NOMO-1 (cell line): Measurements from ENCODE around the gene CACNA1F.

Source experiments
- DNase-seq, 2 experiments: peaks; one replicate each; lab custom pipeline; 2025; ENCODE audit not compliant: unreplicated experiment in 2 of 2; lab: John Stamatoyannopoulos, UW

Gene CACNA1F

DNA sequence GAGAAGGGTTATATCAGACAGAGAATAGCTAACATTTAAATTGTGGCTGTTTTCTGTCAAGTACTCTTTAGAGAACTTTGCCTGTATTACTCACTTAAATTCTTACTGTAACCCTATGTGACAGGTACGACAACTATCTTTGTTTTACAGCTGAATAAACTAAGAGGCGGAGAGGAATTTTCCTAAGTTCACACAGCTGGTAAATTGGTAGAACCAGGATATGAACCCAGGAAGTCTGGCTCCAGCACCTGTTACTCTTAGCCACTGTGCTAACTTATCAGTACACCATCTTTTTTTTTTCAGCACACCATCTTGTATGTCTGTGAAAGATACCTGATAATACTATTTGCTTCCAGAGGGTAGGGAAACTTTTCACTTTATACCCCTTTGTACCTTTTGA is 31.1 kb downstream of the CACNA1F start:
- no peak for DNase-seq

DNA sequence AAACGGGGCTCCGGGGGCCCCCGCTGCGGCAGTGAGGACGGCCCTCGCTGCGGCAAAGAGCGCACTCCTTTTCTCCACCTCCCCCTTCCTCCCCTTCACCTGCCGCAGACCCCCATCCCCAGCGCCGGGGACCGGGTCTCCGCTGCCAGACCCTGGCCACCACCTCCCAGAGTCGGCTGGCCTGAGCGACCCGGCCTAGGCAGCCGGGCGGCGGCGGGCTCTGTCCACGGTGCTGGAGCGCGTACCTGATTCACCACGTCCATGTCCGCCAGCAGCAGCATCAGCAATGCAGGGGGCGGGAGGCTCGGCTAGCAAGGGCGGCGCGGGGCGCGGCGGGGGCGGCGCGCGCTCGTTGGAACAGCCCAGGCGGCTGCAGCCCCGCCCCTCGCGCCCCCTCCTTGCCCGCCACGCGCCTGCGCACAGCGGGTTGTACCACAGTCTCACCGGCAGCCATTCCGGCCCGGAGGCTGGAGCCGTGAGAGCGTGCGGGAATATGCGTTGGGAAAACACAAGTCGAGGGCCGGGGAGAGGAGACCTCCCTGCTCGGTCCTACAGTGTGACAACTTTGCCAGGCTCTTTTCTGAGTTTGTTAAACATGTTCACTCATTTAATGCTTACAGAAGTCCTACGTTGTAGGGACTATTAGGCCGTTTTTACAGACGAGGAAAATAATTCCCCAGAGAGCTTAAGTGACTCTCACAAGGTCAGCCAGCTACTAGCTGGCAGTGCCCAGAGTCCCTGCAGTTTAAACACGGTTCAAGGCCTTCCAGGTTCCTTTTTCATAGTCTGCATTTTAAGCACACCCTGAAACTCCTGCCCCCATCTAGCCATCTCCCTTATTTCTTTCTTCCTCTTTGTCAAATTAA is 33.0 kb downstream of the CACNA1F start, which contains the start of gene SYP:
Gene SYP (minus strand): TSS at position 288 of the 866 bp plus-strand sequence. CDS start 7 bp downstream, at position 281.
- DNase-seq = peak; percentile 67 to 82

DNA sequence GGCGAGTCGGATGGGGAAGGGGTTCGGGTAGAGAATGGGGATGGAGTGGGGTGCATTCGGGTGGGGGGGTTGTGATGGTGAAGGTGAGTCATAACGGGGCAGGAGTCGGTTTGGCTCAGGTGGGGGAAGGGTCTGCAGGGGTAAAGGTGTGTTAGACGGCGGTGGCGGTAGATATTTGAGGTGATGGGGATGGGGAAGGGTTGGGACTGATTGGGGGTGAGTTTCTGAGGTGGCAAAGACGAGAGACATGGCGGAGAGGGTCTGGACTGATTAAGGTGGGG is 33.9 kb downstream of the CACNA1F start:
- DNase-seq = no peak

DNA sequence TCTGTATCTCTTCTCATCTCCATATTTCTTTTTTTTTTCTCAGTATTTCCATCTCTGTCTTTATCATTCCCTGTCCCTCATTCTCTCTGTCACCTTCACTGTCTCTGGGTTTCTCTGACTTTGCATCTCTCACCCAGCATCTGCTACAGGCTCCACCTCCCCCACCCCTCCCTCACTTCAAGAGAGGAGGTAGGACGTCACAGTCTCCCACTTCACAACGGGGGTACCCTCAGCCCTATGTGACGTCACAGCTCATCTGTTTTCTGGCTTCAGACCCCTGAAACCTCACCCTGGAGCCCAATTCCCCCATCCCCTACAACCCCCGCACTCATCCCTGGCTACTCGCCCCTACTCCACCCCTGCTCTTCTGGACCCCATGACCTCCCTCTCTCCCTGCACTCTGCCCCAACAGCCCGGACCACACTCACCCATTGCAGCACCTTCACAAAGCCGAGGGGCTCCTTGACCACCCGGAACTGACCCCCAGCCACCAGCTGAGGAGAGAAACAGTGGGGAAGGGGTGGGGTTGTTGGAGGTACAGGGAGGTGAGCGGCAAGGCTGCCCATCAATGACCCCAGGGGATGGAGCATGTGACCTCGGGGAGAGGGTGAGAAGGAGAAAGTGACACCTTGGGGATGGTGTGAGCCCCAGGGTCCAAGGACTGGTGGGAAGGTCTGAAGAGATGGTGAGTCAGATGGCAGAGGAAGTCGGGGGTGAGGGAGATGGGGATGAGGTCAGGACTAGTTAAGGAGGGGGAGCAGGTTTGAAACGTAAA is 34.4 kb downstream of the CACNA1F start:
- no peak for DNase-seq

DNA sequence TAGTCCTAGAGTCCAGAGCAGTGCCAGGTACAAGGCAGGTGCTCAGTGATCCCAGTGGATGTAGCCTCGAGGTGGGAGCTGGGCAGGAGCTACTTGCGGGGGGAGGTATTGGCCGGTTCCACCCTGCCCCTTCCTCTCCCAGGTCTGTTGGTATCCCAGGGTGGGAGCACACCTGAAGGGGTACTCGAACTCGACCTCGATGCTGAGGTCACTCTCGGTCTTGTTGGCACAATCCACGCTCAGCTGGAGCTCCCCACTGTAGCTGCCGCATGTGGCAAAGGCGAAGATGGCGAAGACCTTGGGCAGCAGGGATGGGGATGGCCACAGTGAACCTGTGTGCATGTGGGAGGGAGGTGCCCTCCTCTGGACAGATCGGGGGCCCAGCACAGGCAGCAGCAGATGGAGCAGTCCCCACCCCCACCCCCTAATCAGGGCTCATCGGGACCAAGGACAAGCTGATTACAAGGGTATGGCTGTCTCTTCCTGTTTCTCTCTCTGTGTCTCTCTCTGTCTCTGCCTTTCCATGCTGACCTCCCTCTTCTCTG is 35.5 kb downstream of the CACNA1F start:
- DNase-seq = no peak

DNA sequence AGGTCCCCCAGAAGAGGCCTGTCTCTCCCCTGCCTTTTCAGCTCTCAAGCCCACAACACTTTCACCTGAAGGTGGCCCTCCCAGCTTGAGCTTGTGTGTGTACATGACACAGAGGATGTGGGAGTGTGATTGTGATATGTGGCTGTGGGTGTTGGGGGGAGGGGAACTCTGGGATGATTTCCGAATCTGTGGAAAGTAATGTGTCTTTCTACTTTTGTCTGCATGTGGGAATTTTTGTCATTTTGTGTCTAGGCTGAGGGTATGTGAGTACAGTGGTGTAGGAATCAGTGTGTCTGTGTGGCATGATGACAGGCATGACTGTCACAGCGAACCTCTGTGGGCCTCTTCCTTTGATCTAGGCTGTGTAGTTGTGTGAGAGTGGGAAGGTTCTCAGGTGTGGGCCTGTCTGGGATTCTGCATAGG is 39.6 kb downstream of the CACNA1F start:
- DNase-seq = no peak

DNA sequence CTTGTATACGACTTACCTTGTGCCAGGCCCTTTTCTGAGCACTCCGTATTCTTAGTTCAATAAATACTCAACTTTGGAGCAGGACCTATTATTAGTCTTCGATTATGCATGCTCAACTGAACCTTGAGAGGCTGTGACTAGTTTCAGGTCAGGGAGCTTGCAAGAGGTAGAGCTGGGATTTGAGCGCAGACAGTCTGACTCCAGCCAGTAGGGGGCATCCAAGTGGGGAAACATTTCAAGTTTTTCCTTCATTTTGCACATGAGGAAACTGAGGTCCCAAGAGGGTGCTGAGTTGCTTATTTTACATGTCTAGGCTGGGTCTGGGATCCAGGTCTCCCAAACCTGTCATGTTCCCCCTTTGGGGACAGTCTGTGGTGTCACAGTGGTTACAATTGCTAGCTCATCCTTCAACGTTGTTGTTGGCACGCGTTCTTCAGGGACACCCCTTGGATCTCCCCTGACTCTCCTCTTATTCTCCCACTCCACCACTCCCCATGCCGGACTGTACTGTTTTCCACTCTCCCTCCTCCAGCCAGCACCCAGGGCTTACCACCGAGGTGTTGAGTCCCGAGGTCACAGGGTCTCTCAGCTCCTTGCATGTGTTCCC is 40.3 kb downstream of the CACNA1F start:
- DNase-seq = peak in 1 of 2 experiments; percentile 16

DNA sequence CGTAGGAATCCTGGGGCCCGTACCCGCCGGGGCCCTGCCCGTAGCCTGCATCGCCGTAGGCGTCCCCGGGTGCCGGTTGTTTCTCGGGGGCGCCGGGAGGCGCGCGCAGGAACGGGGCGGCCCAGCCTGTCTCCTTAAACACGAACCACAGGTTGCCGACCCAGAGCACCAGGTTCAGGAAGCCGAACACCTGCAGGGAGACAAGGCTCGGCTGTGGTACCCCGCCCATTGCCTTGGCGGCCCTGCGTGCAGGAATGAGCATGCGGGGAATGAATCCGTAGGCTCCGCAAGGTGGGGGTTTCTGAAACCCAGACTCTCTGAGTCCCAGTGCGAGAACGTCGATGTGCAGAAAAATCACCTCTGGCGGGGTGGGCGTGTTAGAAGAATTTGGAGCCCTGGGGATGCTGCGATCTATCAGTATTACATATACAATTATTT is 41.5 kb downstream of the CACNA1F start:
- DNase-seq = no peak

DNA sequence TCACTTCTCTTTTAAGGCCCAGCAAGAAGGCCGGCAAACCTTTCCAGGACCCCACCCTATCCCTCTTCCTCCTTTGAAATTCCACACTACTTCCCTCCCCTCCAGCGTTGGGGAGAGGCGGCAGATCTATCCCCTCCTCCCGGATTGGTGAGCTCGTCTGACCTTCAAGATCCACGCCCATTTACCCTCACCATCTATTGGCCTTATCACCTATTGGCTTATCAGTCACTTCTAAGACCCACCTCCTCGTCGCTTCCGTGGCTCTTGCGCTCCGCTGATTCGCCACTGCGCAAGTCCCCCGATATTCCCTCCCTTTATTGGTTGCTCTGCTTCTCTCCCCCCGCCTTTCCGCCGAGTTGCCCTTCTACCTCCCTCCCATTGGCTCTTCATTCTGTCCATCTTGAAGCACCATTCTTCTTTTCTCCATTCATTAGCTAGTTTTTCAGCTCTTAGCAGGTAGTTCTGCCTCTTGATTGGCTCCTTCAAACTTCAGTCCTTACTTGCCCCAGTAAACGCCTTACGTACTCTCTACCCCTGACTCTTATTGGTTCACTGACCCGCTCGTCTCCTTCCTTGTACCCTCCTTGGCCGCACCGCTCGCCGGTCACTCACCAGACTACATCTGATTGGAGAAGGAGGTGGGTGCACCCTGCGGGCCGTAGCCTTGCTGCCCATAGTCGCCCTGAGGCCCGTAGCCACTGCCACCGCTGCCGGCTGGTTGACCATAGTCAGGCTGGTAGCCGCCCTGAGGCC is 42.1 kb downstream of the CACNA1F start:
- DNase-seq = peak; percentile 97 to 98

DNA sequence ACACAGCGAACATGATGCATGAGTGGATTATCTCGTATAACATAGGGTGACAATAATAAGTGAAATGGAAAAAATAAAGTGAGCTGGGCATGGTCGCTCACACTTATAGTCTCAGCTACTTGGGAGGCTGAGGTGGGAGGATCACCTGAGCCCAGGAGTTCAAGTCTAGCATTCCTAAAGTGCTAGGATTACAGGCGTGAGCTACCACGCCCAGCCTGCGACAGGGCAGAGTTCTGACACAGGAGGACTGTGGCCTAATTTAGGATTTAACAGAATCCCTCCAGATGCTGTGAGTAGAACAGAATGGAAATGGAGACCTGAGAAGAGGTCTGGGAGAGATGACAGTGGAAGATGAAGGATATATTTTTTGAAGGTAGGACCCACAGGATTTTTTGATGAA is 43.5 kb downstream of the CACNA1F start:
- DNase-seq = no peak

DNA sequence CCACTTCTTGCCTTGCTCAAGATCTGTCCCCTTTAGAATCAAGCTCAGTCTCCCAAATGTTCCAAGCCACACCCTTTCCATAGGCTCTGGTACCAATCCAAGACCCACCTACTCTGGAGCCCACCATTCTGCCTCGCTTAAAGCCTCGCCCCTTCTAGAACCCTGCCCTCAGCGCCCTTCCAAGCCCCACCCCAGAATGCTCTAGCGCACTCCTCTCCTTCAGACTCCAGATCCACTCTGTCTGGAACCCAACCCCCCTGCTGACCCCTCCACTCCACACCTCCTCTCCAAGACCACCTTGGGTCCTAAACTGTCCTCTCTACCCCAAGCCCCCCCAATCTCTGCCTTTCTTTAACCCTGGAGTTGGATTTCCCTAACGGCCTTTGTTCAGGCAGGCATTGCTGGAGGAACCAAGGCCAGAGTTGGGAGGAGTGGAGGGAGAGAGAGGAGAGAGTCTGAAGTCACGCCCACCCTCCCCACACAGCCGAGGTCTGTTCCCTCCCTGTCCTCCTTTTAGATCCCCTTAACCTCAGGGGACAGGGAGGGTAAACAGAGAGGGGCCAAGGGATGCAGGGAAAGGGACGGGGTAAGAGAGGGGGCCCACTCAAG is 44.6 kb downstream of the CACNA1F start:
- no peak for DNase-seq

DNA sequence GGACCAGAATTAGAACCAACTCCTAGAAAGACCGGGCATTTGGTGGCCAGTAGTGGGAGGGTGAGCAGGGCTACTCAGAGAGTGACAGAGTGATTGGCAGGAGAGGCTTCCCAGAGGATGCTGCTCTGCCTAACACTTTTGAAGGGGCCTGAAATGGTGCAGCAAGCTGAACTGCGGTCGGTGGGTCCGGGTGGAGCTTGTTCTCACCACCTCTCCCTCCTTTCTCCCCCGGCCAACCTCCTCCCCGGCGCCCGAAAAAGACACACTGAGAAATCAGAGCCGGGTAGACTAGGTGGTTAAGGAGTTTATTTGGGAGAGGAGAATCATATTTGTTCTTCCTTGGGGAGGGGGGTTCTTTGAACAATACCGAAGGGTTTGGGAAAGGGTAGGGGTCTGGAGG is 45.6 kb downstream of the CACNA1F start:
- no peak for DNase-seq

DNA sequence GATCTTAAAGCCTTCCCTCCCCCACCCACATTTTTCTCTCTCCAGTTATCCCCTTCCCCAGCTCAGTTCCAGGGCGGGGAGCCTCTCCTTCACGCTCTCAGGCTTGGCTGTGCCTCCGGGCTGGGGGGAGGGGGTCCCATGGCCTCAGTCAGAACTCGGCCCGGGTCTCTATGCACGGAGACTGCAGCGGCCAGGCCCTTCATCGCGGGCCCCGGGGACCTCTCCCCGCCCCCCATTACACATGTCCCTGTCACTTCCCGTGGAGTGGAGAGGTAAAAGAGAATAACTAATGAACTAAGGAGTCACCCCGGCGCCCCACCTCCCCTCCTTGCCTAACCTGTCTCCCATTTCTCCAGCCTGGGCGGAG is 46.1 kb downstream of the CACNA1F start:
- no peak for DNase-seq

DNA sequence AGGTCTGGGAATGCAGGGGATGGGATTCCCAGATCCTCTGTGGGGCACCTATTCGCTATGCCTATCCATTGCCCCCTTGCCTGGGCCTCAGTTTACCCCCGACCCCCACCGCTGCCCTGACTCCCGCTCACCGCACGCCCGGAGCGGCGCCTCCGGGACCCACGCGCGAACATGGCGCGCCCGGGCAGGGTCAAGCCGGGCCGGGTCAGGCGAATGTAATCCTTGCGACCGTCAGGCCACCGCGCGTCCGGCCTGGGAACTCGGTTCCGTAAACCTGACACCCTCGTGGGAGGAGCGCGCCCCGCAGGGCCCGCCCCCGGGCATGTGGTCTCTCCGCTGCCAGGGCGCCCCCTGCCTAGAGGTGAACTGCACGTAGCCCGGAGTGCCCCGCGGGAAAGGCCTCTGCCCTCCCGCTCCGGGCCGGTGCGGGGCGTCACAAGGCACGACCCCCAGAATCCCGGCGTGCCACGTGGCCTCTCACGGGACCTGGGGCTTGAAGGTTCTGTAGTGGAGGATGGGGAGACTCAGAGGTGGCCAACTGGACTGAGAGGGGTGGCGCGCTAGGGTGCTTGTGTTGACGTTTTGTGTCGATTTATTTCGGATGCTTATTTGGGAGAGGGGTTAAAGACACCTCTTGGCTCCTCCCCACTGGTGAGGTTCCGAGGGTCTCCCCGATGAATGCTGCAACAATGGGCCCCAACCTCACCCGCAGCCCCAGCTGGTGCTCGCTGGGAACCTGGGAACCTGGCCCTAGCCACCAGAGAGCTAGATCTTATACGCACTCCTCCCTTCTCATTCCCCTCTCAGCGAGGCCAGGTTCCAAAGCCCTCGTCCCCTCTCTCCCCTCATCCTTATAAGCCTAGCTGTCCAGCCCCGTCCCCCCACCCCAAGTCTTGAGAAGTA is 46.8 kb downstream of the CACNA1F start, which contains the start of gene PRICKLE3:
Gene PRICKLE3 (minus strand): TSS at position 249 of the 903 bp plus-strand sequence. CDS start 76 bp downstream, at position 173.
- DNase-seq = peak; percentile 61 to 74

DNA sequence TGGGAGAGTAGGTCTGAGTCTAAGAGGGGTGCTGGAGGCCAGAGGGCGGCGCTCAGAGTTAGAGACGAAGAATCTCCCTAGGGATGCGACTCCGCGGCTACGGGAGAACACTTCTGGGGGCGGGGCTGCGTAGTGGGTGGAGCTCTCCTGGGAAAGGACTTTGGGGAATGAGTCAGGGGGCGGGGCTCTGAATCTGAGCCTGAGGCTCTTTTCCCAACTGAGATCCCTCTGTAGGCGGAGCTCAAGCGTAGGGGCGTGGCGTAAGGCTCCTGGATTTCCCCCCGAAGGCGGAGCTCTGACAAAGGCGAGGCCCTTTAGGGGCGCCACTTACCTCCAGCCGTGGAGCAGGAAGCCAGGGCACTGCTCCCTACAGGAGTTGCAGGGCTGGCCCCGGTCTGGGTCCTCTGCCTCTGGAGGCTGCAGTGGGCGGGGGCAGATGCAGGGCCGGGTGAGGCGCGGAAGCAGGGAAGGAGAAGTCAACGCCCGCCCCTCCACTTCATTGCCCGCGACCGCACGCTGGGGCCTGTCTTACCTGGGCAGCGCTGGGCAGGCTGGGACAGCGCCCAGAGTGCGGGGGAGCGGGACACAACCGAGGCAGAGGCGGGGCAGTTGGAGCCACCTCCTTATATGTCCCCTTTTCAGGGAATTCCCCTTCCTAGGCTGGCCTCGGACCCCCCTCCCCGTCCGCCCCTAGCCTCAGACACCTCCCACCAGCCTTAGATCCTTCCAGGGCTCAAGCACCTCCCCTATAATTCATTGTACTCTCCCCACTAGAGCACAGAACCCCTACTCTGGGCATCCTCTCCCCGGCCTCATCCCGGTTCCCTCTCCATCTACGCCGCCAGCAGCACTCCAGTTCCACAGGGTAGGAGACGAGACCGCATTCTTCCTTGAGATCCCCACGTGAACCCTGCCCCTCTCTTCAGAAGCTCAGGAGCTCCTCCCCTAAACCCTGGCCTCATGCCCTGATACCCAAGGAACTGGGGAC is 48.6 kb downstream of the CACNA1F start:
- DNase-seq = peak in 1 of 2 experiments; percentile 13

DNA sequence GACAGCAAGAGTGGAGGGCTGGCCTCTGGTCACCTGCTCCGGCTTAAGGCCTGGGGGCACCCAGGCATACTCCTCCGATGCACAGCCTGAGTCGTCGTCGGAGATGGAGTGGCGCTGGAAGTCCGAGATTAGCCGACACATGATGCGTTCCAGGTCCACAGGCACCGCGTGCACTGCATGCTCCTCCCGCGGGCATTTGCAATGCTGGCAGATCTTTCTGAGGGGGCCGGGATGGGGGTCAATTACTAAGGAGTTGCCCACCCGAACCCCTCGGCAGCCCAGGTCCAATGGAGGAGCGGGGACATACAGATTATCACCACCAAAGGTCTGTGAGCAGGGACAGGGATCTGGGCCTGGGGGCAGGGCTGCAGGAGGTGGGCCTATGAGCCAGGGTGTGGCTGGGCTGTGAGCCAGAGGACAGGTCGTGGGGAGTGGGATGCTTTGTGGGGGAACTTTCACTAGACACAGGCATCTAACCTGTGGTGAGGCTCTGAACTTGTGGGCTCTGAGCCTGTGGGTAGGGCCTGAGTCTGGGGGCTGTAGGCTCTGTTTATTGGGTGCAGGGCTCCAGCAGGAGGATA is 49.3 kb downstream of the CACNA1F start:
- no peak for DNase-seq

DNA sequence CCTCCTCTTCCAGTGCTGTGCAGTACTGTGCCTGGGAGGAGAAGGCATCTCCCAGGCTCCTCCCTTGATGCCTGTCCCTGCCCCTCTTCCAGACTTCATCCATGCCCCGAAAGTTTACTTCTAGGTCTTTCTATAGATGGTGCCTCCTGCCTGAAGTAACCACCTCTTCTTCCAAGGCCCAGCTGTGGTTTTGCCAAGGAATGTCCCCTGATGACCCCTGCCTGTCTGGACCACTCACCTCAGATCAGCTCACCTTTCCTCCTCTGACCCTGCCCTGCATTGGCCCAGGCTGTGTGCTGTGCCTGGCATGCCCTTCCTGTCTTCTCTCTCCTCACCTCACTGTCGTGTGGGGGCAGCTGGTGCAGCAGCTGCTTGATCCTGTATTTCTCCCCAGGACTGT is 53.8 kb downstream of the CACNA1F start:
- DNase-seq = no peak
